ENCODE measurements around the gene CTNNA1.
"Not testable (repeated sequence)": the region's sequence is repeated elsewhere in the genome, so short reads cannot be mapped to it uniquely, and the experiment has no call there.

The CTNNA1 gene

GRCh38 chr5:138726848-138727247, 26.4 kb upstream of the CTNNA1 start (continued):
- TF ChIP-seq POU6F1 (CRISPR knock-in tag; IDR thresholded peaks at IDR 0.05; ENCODE audit: borderline replicate concordance, low read depth), result no peak
- TF ChIP-seq CSDC2 (CRISPR knock-in tag; IDR thresholded peaks at IDR 0.05), result no peak
- no peak for TF ChIP-seq ISL1 (CRISPR knock-in tag; IDR thresholded peaks at IDR 0.05)
- TF ChIP-seq GLIS3 (CRISPR knock-in tag; IDR thresholded peaks at IDR 0.05), result no peak
- TF ChIP-seq PPARA (CRISPR knock-in tag; IDR thresholded peaks at IDR 0.05; ENCODE audit: borderline replicate concordance), result no peak
- no peak for TF ChIP-seq ZNF565 (CRISPR knock-in tag; conservative IDR thresholded peaks at IDR 0.05; ENCODE audit: low read depth)
- no peak for TF ChIP-seq ESRRG (CRISPR knock-in tag; IDR thresholded peaks at IDR 0.05)
- no peak for TF ChIP-seq ARNTL (CRISPR knock-in tag; IDR thresholded peaks at IDR 0.05; ENCODE audit: borderline replicate concordance, low read depth)
- no peak for TF ChIP-seq OSR1 (CRISPR knock-in tag; IDR thresholded peaks at IDR 0.05)

DNA sequence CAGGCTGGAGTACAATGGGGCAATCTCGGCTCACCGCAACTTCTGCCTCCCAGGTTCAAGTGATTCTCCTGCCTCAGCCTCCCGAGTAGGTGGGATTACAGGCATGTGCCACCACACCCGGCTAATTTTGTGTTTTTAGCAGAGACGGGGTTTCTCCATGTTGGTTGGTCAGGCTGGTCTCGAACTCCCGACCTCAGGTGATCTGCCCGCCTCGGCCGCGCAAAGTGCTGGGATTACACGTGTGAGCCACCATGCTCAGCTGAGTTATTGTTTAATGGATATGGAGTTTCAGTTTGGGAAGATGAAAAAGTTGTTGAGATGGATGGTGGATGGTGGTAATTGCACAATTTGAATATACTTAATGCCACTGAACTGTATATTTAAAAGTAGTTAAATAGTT, 22.7 kb upstream of the CTNNA1 start:
- ATAC-seq, result not testable (repeated sequence)

- no peak for ATAC-seq
- TF ChIP-seq TOX (CRISPR knock-in tag; IDR thresholded peaks at IDR 0.05; ENCODE audit: borderline replicate concordance), result no peak
- TF ChIP-seq CSDC2 (CRISPR knock-in tag; IDR thresholded peaks at IDR 0.05), result no peak
- no peak for TF ChIP-seq ARNTL (CRISPR knock-in tag; IDR thresholded peaks at IDR 0.05; ENCODE audit: borderline replicate concordance, low read depth)
- TF ChIP-seq ZFP30 (CRISPR knock-in tag; IDR thresholded peaks at IDR 0.05), result no peak
- TF ChIP-seq RARB (CRISPR knock-in tag; IDR thresholded peaks at IDR 0.05), result no peak
- no peak for TF ChIP-seq ESRRG (CRISPR knock-in tag; IDR thresholded peaks at IDR 0.05)
- TF ChIP-seq OSR1 (CRISPR knock-in tag; IDR thresholded peaks at IDR 0.05), result no peak
- no peak for TF ChIP-seq PPARA (CRISPR knock-in tag; IDR thresholded peaks at IDR 0.05; ENCODE audit: borderline replicate concordance)
- TF ChIP-seq PATZ1 (CRISPR knock-in tag; IDR thresholded peaks at IDR 0.05; ENCODE audit: borderline replicate concordance), result no peak
- no peak for TF ChIP-seq GLIS3 (CRISPR knock-in tag; IDR thresholded peaks at IDR 0.05)
- TF ChIP-seq TSHZ2 (CRISPR knock-in tag; IDR thresholded peaks at IDR 0.05), result no peak
- TF ChIP-seq ZC3H10 (CRISPR knock-in tag; IDR thresholded peaks at IDR 0.05), result no peak
- TF ChIP-seq POU6F1 (CRISPR knock-in tag; IDR thresholded peaks at IDR 0.05; ENCODE audit: borderline replicate concordance, low read depth), result no peak
- TF ChIP-seq TCF4 (CRISPR knock-in tag; IDR thresholded peaks at IDR 0.05; ENCODE audit: borderline replicate concordance), result no peak
- TF ChIP-seq ZNF70 (CRISPR knock-in tag; IDR thresholded peaks at IDR 0.05), result no peak
- no peak for TF ChIP-seq BACH2 (CRISPR knock-in tag; IDR thresholded peaks at IDR 0.05; ENCODE audit: borderline replicate concordance)
- TF ChIP-seq, protein P1, sequence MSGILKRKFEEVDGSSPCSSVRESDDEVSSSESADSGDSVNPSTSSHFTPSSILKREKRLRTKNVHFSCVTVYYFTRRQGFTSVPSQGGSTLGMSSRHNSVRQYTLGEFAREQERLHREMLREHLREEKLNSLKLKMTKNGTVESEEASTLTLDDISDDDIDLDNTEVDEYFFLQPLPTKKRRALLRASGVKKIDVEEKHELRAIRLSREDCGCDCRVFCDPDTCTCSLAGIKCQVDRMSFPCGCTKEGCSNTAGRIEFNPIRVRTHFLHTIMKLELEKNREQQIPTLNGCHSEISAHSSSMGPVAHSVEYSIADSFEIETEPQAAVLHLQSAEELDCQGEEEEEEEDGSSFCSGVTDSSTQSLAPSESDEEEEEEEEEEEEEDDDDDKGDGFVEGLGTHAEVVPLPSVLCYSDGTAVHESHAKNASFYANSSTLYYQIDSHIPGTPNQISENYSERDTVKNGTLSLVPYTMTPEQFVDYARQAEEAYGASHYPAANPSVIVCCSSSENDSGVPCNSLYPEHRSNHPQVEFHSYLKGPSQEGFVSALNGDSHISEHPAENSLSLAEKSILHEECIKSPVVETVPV (CRISPR knock-in tag; IDR thresholded peaks at IDR 0.05), result no peak
- no peak for TF ChIP-seq ISL1 (CRISPR knock-in tag; IDR thresholded peaks at IDR 0.05)
- no peak for TF ChIP-seq ZFP3 (CRISPR knock-in tag; IDR thresholded peaks at IDR 0.05)
- no peak for TF ChIP-seq ZNF565 (CRISPR knock-in tag; conservative IDR thresholded peaks at IDR 0.05; ENCODE audit: low read depth)
Observed at GRCh38 chr5:138732466-138732865, 20.8 kb upstream of the CTNNA1 start.

Measured in SK-N-SH treated with all-trans-retinoic acid at 6 μM for 48 hours (cell line).